CD4-positive, CD25-positive, alpha-beta regulatory T cell (primary cell): Measurements from ENCODE around the gene TMA7B. TPM values are rescaled to one million over a fixed set of nuclear protein-coding genes. Genes with fewer than 3 reads are reported as not detected.

Experiments
- ATAC-seq, 2 donors: fragments of 150-1000 bp; cut with Tn5 transposase; one replicate each; pipeline ENCODE4 v1.10.0; 2021; ENCODE audit warnings: low read depth in 2 of 2, moderate number of reproducible peaks in 2 of 2, moderate library complexity in 1 of 2
- DNase-seq, 3 donors: peaks; one replicate each; pipeline versions ENCODE4 v3.0.0 to v3.0.0-alpha.2; 2012 to 2022; ENCODE audit warnings: mixed read lengths in 1 of 3
- H3K27ac ChIP-seq: one replicate; pipeline ENCODE4 v1.7.0; 2013; ENCODE audit warnings: mild to moderate bottlenecking, low read length; ENCODE audit not compliant: insufficient read depth, poor library complexity, severe bottlenecking
- H3K27me3 ChIP-seq: one replicate; pipeline ENCODE4 v1.7.0; 2013; ENCODE audit warnings: low read length; ENCODE audit not compliant: control insufficient read depth, insufficient read depth
- H3K36me3 ChIP-seq: one replicate; pipeline ENCODE4 v1.7.0; 2013; ENCODE audit warnings: mild to moderate bottlenecking, low read length, moderate library complexity; ENCODE audit not compliant: control insufficient read depth, insufficient read depth
- H3K4me1 ChIP-seq: 2 replicates; pipeline ENCODE4 v1.7.0; 2013; ENCODE audit warnings: mild to moderate bottlenecking, low read length; ENCODE audit not compliant: insufficient read depth, control insufficient read depth, poor library complexity, severe bottlenecking
- H3K4me3 ChIP-seq: one replicate; pipeline ENCODE4 v1.7.0; 2013; ENCODE audit warnings: low read depth, mild to moderate bottlenecking, low read length, moderate library complexity
- H3K9me3 ChIP-seq, 2 experiments: 1 replicate in 1 of 2; 2 replicates in 1 of 2; pipeline ENCODE4 v1.7.0; 2013; ENCODE audit warnings: low read length in 2 of 2, mild to moderate bottlenecking in 1 of 2, moderate library complexity in 1 of 2; ENCODE audit not compliant: control insufficient read depth in 2 of 2
- H3K27ac Mint-ChIP-seq, 3 donors: one replicate each; pipeline ENCODE4 v1.8.0; 2020 to 2022; ENCODE audit warnings: mild to moderate bottlenecking in 3 of 3, mixed read lengths in 3 of 3, moderate library complexity in 2 of 3
- H3K27me3 Mint-ChIP-seq: one replicate; pipeline ENCODE4 v1.8.0; 2022; ENCODE audit warnings: mild to moderate bottlenecking, mixed read lengths
- H3K36me3 Mint-ChIP-seq: one replicate; pipeline ENCODE4 v1.8.0; 2020; ENCODE audit warnings: mixed read lengths
- H3K4me1 Mint-ChIP-seq, 4 donors: one replicate each; pipeline ENCODE4 v1.8.0; 2020 to 2022; ENCODE audit warnings: mixed read lengths in 4 of 4, mild to moderate bottlenecking in 1 of 4
- H3K4me3 Mint-ChIP-seq, 4 donors: one replicate each; pipeline ENCODE4 v1.8.0; 2020 to 2022; ENCODE audit warnings: mild to moderate bottlenecking in 4 of 4, mixed read lengths in 4 of 4, moderate library complexity in 3 of 4
- H3K9me3 Mint-ChIP-seq, 7 donors: one replicate each; pipeline ENCODE4 v1.8.0; 2020 to 2022; ENCODE audit warnings: mixed read lengths in 7 of 7, mild to moderate bottlenecking in 3 of 7, moderate library complexity in 2 of 7
- polyA plus RNA-seq, 4 donors: library from polyadenylated mRNA; unstranded; fragments of 300-500 nt; fragmentation: Illumina TruSeq; gene quantifications; one replicate each; pipeline ENCODE4 v1.2.3, GENCODE V29; 2021
- total RNA-seq: library from RNA; stranded (reverse); gene quantifications from one replicate; pipeline ENCODE4 v1.2.3, GENCODE V29; 2022

Gene TMA7B
- total and polyA plus RNA-seq, 5 donors from 2014 or later, result 0.91 to 13.0 (median 1.7) TPM

- Mint-ChIP-seq H3K4me1 (peaks cover 50 to 97% (median 74%) of the 10 kb centered on the region in 4 donors), H3K36me3 (peaks cover 8% of the 10 kb centered on the region), H3K27ac (peak overlapping the region; percentile 1 to 90 (median 67)), H3K4me3 (peak overlapping the region in 2 of 4 donors; percentile 22 to 51), H3K9me3 (no peaks in the 10 kb centered on the region), H3K27me3 (no peaks in the 10 kb centered on the region)
- ATAC-seq (no peak), DNase-seq (no peak)
- Histone ChIP-seq H3K4me3 (peak overlapping the region; percentile 13), H3K27me3 (no peaks in the 10 kb centered on the region), H3K9me3 (no peaks in the 10 kb centered on the region), H3K27ac (peak overlapping the region; percentile 69), H3K4me1 (peaks cover 90% of the 10 kb centered on the region), H3K36me3 (peaks cover 3% of the 10 kb centered on the region)
These were observed 18.6 kb upstream of the TMA7B start for GRCh38 chr22:39941601-39942000.

GRCh38 chr22:39942439-39943230 lies 17.6 kb upstream of the TMA7B start:
- no peaks in the 10 kb centered on the region for H3K9me3 ChIP-seq
- H3K4me1 Mint-ChIP-seq, result peaks cover 46 to 97% (median 73%) of the 10 kb centered on the region in 4 donors
- no peaks in the 10 kb centered on the region for H3K9me3 Mint-ChIP-seq
- no peak for DNase-seq
- H3K27me3 ChIP-seq, result no peaks in the 10 kb centered on the region
- no peak for ATAC-seq
- peak overlapping the region; percentile 62 to 73 (median 68) for H3K4me3 Mint-ChIP-seq
- peak overlapping the region; percentile 74 to 90 (median 85) for H3K27ac Mint-ChIP-seq
- H3K27ac ChIP-seq, result peak overlapping the region; percentile 69
- peaks cover 13% of the 10 kb centered on the region for H3K36me3 ChIP-seq
- H3K4me1 ChIP-seq, result peaks cover 90% of the 10 kb centered on the region
- peak overlapping the region; percentile 17 for H3K4me3 ChIP-seq
- H3K36me3 Mint-ChIP-seq, result peaks cover 8% of the 10 kb centered on the region
- H3K27me3 Mint-ChIP-seq, result no peaks in the 10 kb centered on the region

- peak overlapping the region; percentile 47 to 73 (median 64) for H3K4me3 Mint-ChIP-seq
- H3K27ac Mint-ChIP-seq, result peak overlapping the region; percentile 85 to 93 (median 90)
- H3K27me3 Mint-ChIP-seq, result no peaks in the 10 kb centered on the region
- H3K9me3 ChIP-seq, result no peaks in the 10 kb centered on the region
- H3K4me1 Mint-ChIP-seq, result peaks cover 39 to 97% (median 68%) of the 10 kb centered on the region in 4 donors
- H3K36me3 ChIP-seq, result peaks cover 17% of the 10 kb centered on the region
- peaks cover 9% of the 10 kb centered on the region for H3K36me3 Mint-ChIP-seq
- peaks cover 86% of the 10 kb centered on the region for H3K4me1 ChIP-seq
- peak overlapping the region; percentile 69 for H3K27ac ChIP-seq
- peak overlapping the region; percentile 17 for H3K4me3 ChIP-seq
- DNase-seq (no peak), ATAC-seq (peak in 1 of 2 donors; percentile 40)
- no peaks in the 10 kb centered on the region for H3K27me3 ChIP-seq
- no peaks in the 10 kb centered on the region for H3K9me3 Mint-ChIP-seq
These were observed 16.9 kb upstream of the TMA7B start for GRCh38 chr22:39943337-39943736.

- no peaks in the 10 kb centered on the region for H3K27me3 ChIP-seq
- H3K27me3 Mint-ChIP-seq, result no peaks in the 10 kb centered on the region
- peaks cover 43 to 97% (median 69%) of the 10 kb centered on the region in 4 donors for H3K4me1 Mint-ChIP-seq
- H3K9me3 Mint-ChIP-seq, result no peaks in the 10 kb centered on the region
- peaks cover 85% of the 10 kb centered on the region for H3K4me1 ChIP-seq
- DNase-seq (peak in 1 of 3 donors; percentile 23), ATAC-seq (no peak)
- peaks cover 17% of the 10 kb centered on the region for H3K36me3 Mint-ChIP-seq
- peaks cover 24% of the 10 kb centered on the region for H3K36me3 ChIP-seq
- peak overlapping the region; percentile 28 for H3K4me3 ChIP-seq
- H3K27ac ChIP-seq, result peak overlapping the region; percentile 69
- H3K4me3 Mint-ChIP-seq, result peak overlapping the region; percentile 13 to 77 (median 59)
- H3K9me3 ChIP-seq, result no peaks in the 10 kb centered on the region
- peak overlapping the region; percentile 85 to 93 (median 90) for H3K27ac Mint-ChIP-seq
These were observed 16.0 kb upstream of the TMA7B start for GRCh38 chr22:39943953-39944872.

- no peak overlapping the region for H3K4me3 ChIP-seq
- H3K27ac ChIP-seq, result no peak overlapping the region
- Mint-ChIP-seq H3K4me3 (peak overlapping the region in 2 of 4 donors; percentile 10 to 26), H3K27ac (peak overlapping the region in 2 of 3 donors; percentile 14 to 90), H3K36me3 (peaks cover 32% of the 10 kb centered on the region), H3K4me1 (peaks cover 43 to 98% (median 72%) of the 10 kb centered on the region in 4 donors), H3K27me3 (no peaks in the 10 kb centered on the region), H3K9me3 (no peaks in the 10 kb centered on the region)
- no peaks in the 10 kb centered on the region for H3K9me3 ChIP-seq
- ATAC-seq (no peak), DNase-seq (no peak)
- H3K36me3 ChIP-seq, result peaks cover 37% of the 10 kb centered on the region
- peaks cover 85% of the 10 kb centered on the region for H3K4me1 ChIP-seq
- H3K27me3 ChIP-seq, result no peaks in the 10 kb centered on the region
These were observed 14.1 kb upstream of the TMA7B start for GRCh38 chr22:39946126-39946502.

- H3K27ac Mint-ChIP-seq, result peak overlapping the region; percentile 75 to 90 (median 80)
- peaks cover 37% of the 10 kb centered on the region for H3K36me3 ChIP-seq
- no peak for ATAC-seq
- H3K27me3 ChIP-seq, result no peaks in the 10 kb centered on the region
- H3K4me1 Mint-ChIP-seq, result peaks cover 45 to 98% (median 74%) of the 10 kb centered on the region in 4 donors
- H3K4me3 ChIP-seq, result peak overlapping the region; percentile 50
- H3K4me3 Mint-ChIP-seq, result peak overlapping the region; percentile 7 to 70 (median 33)
- H3K27me3 Mint-ChIP-seq, result no peaks in the 10 kb centered on the region
- no peak for DNase-seq
- H3K9me3 ChIP-seq, result no peaks in the 10 kb centered on the region
- peaks cover 38% of the 10 kb centered on the region for H3K36me3 Mint-ChIP-seq
- H3K27ac ChIP-seq, result peak overlapping the region; percentile 36
- peaks cover 85% of the 10 kb centered on the region for H3K4me1 ChIP-seq
- no peaks in the 10 kb centered on the region for H3K9me3 Mint-ChIP-seq
These were observed 13.5 kb upstream of the TMA7B start for GRCh38 chr22:39946503-39947219.
